ENCODE results near the gene EEF2K.

EEF2K gene

DNA sequence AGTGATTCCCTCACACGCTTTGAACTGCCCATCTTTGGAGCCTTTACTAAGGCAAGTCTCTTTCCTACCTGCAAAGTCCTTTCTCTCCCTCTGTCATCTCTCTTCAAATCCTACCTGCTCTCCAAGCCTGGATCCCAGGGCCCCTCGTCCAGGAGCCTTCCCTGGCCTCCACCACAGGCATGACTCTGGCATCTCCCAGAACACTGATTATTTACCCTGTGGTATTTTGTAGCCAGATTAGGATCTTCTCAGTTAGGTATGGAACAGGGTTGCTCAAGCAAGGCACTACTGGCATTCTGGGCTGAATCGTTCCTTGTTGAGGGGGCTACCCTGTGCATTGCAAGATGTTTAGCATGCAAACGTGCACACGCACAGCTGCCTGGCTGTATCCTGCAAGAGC, 59.3 kb downstream of the EEF2K start:
- no peak overlapping the region for H3K4me3 ChIP-seq
- DNase-seq (ENCODE audit: low spot score): no peak
- no peak overlapping the region for H3K27ac ChIP-seq
- TF ChIP-seq, protein P1, sequence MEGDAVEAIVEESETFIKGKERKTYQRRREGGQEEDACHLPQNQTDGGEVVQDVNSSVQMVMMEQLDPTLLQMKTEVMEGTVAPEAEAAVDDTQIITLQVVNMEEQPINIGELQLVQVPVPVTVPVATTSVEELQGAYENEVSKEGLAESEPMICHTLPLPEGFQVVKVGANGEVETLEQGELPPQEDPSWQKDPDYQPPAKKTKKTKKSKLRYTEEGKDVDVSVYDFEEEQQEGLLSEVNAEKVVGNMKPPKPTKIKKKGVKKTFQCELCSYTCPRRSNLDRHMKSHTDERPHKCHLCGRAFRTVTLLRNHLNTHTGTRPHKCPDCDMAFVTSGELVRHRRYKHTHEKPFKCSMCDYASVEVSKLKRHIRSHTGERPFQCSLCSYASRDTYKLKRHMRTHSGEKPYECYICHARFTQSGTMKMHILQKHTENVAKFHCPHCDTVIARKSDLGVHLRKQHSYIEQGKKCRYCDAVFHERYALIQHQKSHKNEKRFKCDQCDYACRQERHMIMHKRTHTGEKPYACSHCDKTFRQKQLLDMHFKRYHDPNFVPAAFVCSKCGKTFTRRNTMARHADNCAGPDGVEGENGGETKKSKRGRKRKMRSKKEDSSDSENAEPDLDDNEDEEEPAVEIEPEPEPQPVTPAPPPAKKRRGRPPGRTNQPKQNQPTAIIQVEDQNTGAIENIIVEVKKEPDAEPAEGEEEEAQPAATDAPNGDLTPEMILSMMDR (IDR thresholded peaks at IDR 0.05): no peak

DNA sequence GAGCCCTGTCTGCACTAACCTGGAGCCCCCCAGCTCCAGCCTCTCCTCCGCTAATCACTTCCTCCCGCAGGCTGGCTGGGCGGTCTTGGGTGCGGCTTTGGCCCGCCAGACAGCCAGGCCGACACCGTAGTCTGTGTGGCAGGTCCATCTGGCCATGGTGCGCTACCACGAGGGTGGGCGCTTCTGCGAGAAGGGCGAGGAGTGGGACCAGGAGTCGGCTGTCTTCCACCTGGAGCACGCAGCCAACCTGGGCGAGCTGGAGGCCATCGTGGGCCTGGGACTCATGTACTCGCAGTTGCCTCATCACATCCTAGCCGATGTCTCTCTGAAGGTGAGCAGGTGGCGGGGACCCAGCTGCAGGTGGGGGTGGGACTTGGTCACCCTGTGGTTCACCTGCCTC, 60.5 kb downstream of the EEF2K start:
- H3K27ac ChIP-seq: no peak overlapping the region

DNA sequence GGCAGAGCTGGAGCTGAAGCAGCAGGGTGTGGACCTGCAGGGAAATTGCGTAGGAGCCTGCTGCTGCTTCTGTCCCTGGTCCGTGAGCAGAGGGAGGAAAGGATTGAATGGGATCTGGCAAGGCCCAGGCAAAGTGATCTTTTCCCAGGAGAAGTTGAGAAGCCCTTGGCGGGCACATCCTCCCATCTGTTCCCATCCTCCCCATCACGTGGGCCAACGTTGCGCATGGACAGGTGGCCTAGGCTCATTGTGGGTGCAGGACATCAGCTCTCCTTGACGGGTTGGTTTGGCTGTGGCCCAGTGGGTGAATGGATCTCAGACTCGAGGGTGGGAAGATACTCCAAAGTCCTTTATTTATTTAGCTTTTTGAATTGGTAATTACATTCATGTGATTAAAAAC, 61.7 kb downstream of the EEF2K start:
- no peak overlapping the region for H3K4me3 ChIP-seq
- H3K27ac ChIP-seq: no peak overlapping the region
- TF ChIP-seq, protein P1 (IDR thresholded peaks at IDR 0.05): no peak
- DNase-seq (ENCODE audit: low spot score): no peak

More for the DNA sequence above, 60.5 kb downstream of the EEF2K start:
- TF ChIP-seq, protein P1 (IDR thresholded peaks at IDR 0.05): no peak
- no peak for DNase-seq (ENCODE audit: low spot score)
- no peak overlapping the region for H3K4me3 ChIP-seq

DNA sequence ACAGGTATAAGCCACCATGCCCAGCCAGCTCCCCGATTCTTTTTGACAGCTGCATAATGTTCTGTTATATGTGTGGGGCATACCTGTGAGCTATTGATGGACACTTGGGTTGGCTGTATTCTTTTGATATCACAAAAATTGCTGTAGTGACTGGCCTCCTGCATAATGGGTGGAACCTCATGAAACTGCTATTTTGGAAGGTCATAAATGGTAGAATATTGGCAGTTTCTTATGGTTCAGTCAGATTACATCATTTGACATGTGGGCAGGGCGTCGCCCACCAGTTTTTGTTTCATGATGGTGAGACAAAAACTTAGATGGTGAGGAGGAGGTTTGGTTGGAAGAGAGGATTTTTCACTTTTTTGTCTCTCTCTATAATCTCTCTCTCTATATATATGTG, 64.4 kb downstream of the EEF2K start:
- TF ChIP-seq, protein P1 (IDR thresholded peaks at IDR 0.05): no peak
- no peak for DNase-seq (ENCODE audit: low spot score)
- H3K4me3 ChIP-seq: no peak overlapping the region
- H3K27ac ChIP-seq: no peak overlapping the region

DNA sequence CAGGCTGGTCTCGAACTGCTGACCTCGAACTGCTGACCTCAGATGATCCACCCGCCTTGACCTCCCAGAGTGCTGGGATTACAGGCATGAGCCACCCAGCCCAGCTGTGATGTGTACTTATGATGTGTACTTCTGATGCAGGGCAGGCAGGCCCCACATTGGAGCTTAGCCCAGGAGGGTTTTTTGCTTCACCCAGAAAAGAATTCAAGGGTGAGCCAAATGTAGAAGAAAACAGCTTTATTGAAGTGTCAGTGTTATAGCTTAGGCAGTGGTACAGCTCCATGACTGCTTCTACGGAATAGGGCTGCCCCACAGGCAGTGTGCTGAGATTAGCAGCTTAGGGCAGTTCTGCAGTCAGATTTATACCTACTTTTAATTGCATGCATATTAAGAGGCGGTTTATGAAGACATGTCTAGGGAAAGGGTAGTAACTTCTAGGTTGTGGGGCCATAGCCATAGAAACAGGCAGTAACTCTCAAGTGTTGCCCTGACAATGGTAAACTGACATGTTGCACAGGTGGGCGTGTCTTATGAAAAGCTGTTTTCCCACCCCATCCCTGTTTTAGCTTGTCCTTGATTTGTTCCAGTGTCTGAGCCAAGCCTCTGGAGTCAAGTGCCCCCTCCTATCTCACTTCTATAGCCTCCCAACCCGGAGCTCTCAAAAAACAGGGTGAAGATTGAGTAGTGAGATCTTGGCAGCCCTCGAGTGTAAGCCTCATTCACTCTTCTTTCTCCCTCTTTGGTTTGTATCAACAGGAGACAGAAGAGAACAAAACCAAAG, 67.0 kb downstream of the EEF2K start:
- DNase-seq (ENCODE audit: low spot score): no peak
- TF ChIP-seq, protein P1 (IDR thresholded peaks at IDR 0.05): no peak
- Histone ChIP-seq H3K27ac (no peak overlapping the region), H3K4me3 (no peak overlapping the region)

DNA sequence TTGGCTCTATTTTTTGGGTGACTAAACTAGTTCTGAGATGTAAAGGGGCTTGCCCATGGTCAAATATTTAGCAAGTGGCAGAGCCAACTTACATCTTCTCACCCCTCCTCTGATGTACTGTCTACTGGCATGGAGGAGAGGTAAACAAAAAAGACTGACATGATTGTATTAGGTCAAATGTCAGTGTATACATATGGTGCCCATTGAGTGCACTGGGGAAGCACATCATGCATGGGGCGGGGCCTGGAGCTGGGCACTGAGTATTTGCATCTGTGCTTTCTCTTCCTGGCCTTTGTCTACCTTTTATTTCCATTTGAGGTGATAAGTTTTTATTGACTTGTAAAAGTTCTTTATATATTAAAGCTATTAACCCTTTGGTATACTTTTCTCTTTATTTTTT, 68.8 kb downstream of the EEF2K start:
- H3K27ac ChIP-seq: no peak overlapping the region
- DNase-seq (ENCODE audit: low spot score): no peak
- H3K4me3 ChIP-seq: no peak overlapping the region
- TF ChIP-seq, protein P1 (IDR thresholded peaks at IDR 0.05): no peak
